ENCODE measurements around the gene KCNAB2. TPM values are rescaled to one million over a fixed set of nuclear protein-coding genes. Genes with fewer than 3 reads are reported as not detected.

KCNAB2 gene
- polyA plus RNA-seq, 3 donors = 11.5 to 178 (median 22.7) TPM

- TF ChIP-seq CTCF (IDR thresholded peaks at IDR 0.05) = no peak
- H3K4me1 ChIP-seq (ENCODE audit: control insufficient read depth in 1 of 2, insufficient read depth in 2 of 2, low read length in 2 of 2) = peaks cover 51 to 56% of the 10 kb centered on the region in 2 donors
- peaks cover 8 to 14% of the 10 kb centered on the region in 2 donors for H3K36me3 ChIP-seq (replicated peaks in 1 of 2; ENCODE audit: control insufficient read depth in 1 of 2, insufficient read depth in 2 of 2, low read length in 2 of 2)
- H3K79me2 ChIP-seq (ENCODE audit: insufficient read depth, low read length) = peaks cover 58% of the 10 kb centered on the region
- intact Hi-C loops (cut with micrococcal nuclease) = loop anchor here in 1 of 2 donors (5.0 kb wide), 1 partner anchor 33 kb away; the partner anchor contains the start of gene NPHP4
- Mint-ChIP-seq H3K27me3 (ENCODE audit: low read depth in 3 of 3) (peaks cover 0 to 4% (median 0%) of the 10 kb centered on the region in 3 donors), H3K27ac (peak overlapping the region; percentile 97 to 100 (median 99)), H3K4me1 (peaks cover 47% of the 10 kb centered on the region), H3K4me3 (peak overlapping the region; percentile 87 to 94), H3K9me3 (peaks cover 0 to 6% (median 0%) of the 10 kb centered on the region in 7 donors), H3K36me3 (peaks cover 17 to 25% of the 10 kb centered on the region in 2 donors)
- H3K27ac ChIP-seq (ENCODE audit: low read depth in 1 of 2, low read length in 2 of 2) = peak overlapping the region; percentile 95 to 100
- peak overlapping the region; percentile 98 for H3K9ac ChIP-seq (ENCODE audit: insufficient read depth, low read length, poor library complexity, severe bottlenecking)
- DNase-seq = peak; percentile 32 to 48 (median 46)
- H3K4me3 ChIP-seq (replicated peaks in 1 of 3; ENCODE audit: low read depth in 2 of 3, low read length in 3 of 3) = peak overlapping the region; percentile 51 to 80 (median 53)
- peaks cover 35% of the 10 kb centered on the region for H4K20me1 ChIP-seq (ENCODE audit: insufficient read depth, low read length)
- H3K4me2 ChIP-seq (replicated peaks; ENCODE audit: extremely low read depth, low read length, poor library complexity, severe bottlenecking) = peak overlapping the region; percentile 95
- no peaks in the 10 kb centered on the region for H3K27me3 ChIP-seq (ENCODE audit: control insufficient read depth in 2 of 2, insufficient read depth in 2 of 2, low read length in 2 of 2)
- H3K9me3 ChIP-seq (replicated peaks in 1 of 2; ENCODE audit: control insufficient read depth in 1 of 2, insufficient read depth in 1 of 2, low read length in 2 of 2) = no peaks in the 10 kb centered on the region
- peak overlapping the region; percentile 2 for H2AFZ ChIP-seq (ENCODE audit: insufficient read depth, low read depth, low read length, poor library complexity, severe bottlenecking)
- 67% methylated on average over 22 of the region's 29 CpGs for WGBS (ENCODE audit: insufficient coverage)
These were observed 20.2 kb upstream of the KCNAB2 start for GRCh38 chr1:6025269-6026094.

GRCh38 chr1:6026095-6026809, 19.4 kb upstream of the KCNAB2 start:
- Mint-ChIP-seq H3K4me3 (peak overlapping the region; percentile 87 to 94), H3K9me3 (peaks cover 0 to 6% (median 0%) of the 10 kb centered on the region in 7 donors), H3K4me1 (peaks cover 55% of the 10 kb centered on the region), H3K27me3 (ENCODE audit: low read depth in 3 of 3) (peaks cover 0 to 4% (median 0%) of the 10 kb centered on the region in 3 donors), H3K36me3 (peaks cover 24 to 31% of the 10 kb centered on the region in 2 donors), H3K27ac (peak overlapping the region; percentile 97 to 100 (median 99))
- peak overlapping the region; percentile 2 for H2AFZ ChIP-seq (ENCODE audit: insufficient read depth, low read depth, low read length, poor library complexity, severe bottlenecking)
- H3K4me1 ChIP-seq (ENCODE audit: control insufficient read depth in 1 of 2, insufficient read depth in 2 of 2, low read length in 2 of 2) = peaks cover 55 to 62% of the 10 kb centered on the region in 2 donors
- H3K4me2 ChIP-seq (replicated peaks; ENCODE audit: extremely low read depth, low read length, poor library complexity, severe bottlenecking) = peak overlapping the region; percentile 95
- under 1% methylated on average over 34 of the region's 34 CpGs for WGBS (ENCODE audit: insufficient coverage)
- no peak for TF ChIP-seq CTCF (IDR thresholded peaks at IDR 0.05)
- peaks cover 43% of the 10 kb centered on the region for H4K20me1 ChIP-seq (ENCODE audit: insufficient read depth, low read length)
- H3K79me2 ChIP-seq (ENCODE audit: insufficient read depth, low read length) = peaks cover 65% of the 10 kb centered on the region
- H3K9me3 ChIP-seq (replicated peaks in 1 of 2; ENCODE audit: control insufficient read depth in 1 of 2, insufficient read depth in 1 of 2, low read length in 2 of 2) = no peaks in the 10 kb centered on the region
- H3K36me3 ChIP-seq (replicated peaks in 1 of 2; ENCODE audit: control insufficient read depth in 1 of 2, insufficient read depth in 2 of 2, low read length in 2 of 2) = peaks cover 8 to 22% of the 10 kb centered on the region in 2 donors
- intact Hi-C loops (cut with micrococcal nuclease) = loop anchor here in 1 of 2 donors (5.0 kb wide), 1 partner anchor 34 kb away; the partner anchor contains the start of gene NPHP4
- no peaks in the 10 kb centered on the region for H3K27me3 ChIP-seq (ENCODE audit: control insufficient read depth in 2 of 2, insufficient read depth in 2 of 2, low read length in 2 of 2)
- H3K4me3 ChIP-seq (replicated peaks in 1 of 3; ENCODE audit: low read depth in 2 of 3, low read length in 3 of 3) = peak overlapping the region; percentile 51 to 80 (median 53)
- peak overlapping the region; percentile 98 for H3K9ac ChIP-seq (ENCODE audit: insufficient read depth, low read length, poor library complexity, severe bottlenecking)
- H3K27ac ChIP-seq (ENCODE audit: low read depth in 1 of 2, low read length in 2 of 2) = peak overlapping the region; percentile 95 to 100
- peak; percentile 94 to 99 (median 98) for DNase-seq
